BJ (cell line): ENCODE results near the gene FBXW12. TPM values are rescaled to one million over a fixed set of nuclear protein-coding genes. Genes with fewer than 3 reads are reported as not detected.

Source experiments
- CTCF ChIA-PET: fragments of 350-600 bp; formaldehyde crosslinking; extraction: SDS; loops from one replicate; lab custom pipeline; 2021; ENCODE audit warnings: antibody characterized with exemption, inconsistent platforms; lab: Yijun Ruan, JAX
- POLR2A ChIA-PET: fragments of 300-600 bp; sonication (Branson Sonifier 250); formaldehyde crosslinking; extraction: SDS; loops from one replicate; lab custom pipeline; 2021; ENCODE audit warnings: antibody characterized with exemption; lab: Charles Lee
- DNase-seq: peaks from one replicate; pipeline ENCODE4 v3.0.0-alpha.2; 2011; ENCODE audit warnings: low read depth
- H3K27me3 ChIP-seq: 2 replicates; pipeline ENCODE4 v1.6.0; 2011; ENCODE audit warnings: low read length; ENCODE audit not compliant: control insufficient read depth, insufficient read depth
- H3K36me3 ChIP-seq: 2 replicates; pipeline ENCODE4 v1.5.1; 2011; ENCODE audit warnings: low read length; ENCODE audit not compliant: control insufficient read depth, insufficient read depth
- H3K4me3 ChIP-seq: 2 replicates; pipeline ENCODE4 v1.5.1; 2011; ENCODE audit warnings: low read depth, mild to moderate bottlenecking, control low read depth, low read length
- CTCF ChIP-seq: IDR thresholded peaks from 2 replicates; pipeline ENCODE4 v1.5.1; 2011; ENCODE audit warnings: low read depth, mild to moderate bottlenecking, control low read depth, inconsistent platforms, low read length, moderate library complexity; ENCODE audit not compliant: insufficient read depth
- polyA plus RNA-seq: library from polyadenylated mRNA; depleted of rRNA; stranded (reverse); fragments of >200 nt; gene quantifications from 2 replicates; pipeline ENCODE4 v1.2.3, GENCODE V29; 2011

FBXW12 gene
- polyA plus RNA-seq, 1 experiment, result not detected

DNA sequence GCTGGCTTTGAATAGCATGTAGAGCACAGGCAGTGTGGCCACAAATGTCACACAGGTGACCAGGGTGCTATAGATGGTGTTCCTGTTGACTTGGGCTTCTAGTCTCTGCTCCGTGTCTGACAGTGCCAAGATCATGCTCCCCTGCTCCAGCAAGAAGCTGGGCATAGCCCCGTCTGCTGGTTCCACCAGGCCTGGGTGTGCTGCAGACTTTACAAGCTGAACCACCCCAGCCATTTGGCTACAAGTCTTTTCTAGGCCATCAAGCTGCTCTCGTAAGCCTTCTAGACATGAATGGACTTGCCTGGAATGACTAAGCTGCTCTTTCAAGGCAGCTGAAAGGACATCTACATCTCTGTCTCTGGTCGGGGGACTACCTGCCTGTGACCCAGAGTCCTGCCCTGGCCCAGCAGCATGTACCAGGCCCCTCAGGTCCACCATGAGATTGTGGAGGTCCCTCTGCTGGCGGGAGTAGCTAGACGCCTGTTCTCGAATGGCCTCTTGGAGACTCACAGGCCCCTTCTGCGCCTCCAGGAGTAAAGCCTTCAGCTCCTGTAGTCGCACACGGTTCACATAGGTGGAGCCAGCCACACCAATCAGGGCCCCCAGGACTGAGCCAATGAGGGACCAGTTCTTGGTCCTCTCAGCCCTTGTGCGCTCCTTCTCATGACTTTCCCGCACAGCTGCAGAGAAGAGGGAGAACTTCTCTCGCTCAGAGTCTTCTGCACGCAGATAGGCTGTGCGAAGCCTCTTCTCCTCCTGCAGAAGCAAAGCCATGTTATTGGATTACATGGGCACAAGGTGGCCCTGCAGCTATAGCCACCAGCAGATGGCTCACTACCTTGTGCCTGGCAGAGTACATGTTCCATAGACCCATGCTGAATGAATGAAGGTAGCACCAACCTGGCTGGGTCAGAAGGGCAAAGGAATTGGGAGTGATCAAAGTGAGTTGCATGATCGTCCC, 60.7 kb downstream of the FBXW12 start:
- CTCF ChIA-PET, result interaction anchor here (0.6 to 7.6 kb wide), 9 partner anchors 9 to 200 kb away, joined by 3 to 263 read pairs (median 4); partner anchors contain the start of gene ATRIP
- no peaks in the 10 kb centered on the region for H3K27me3 ChIP-seq
- DNase-seq, result no peak
- 0 out of 2 replicates have a peak, but pooled peaks have one; percentile 13 for TF ChIP-seq CTCF
- POLR2A ChIA-PET, result no interaction called here
- H3K4me3 ChIP-seq, result no peak overlapping the region
- 0 out of 2 replicates have a peak, but pooled peaks cover 2% of the 10 kb centered on the region for H3K36me3 ChIP-seq

DNA sequence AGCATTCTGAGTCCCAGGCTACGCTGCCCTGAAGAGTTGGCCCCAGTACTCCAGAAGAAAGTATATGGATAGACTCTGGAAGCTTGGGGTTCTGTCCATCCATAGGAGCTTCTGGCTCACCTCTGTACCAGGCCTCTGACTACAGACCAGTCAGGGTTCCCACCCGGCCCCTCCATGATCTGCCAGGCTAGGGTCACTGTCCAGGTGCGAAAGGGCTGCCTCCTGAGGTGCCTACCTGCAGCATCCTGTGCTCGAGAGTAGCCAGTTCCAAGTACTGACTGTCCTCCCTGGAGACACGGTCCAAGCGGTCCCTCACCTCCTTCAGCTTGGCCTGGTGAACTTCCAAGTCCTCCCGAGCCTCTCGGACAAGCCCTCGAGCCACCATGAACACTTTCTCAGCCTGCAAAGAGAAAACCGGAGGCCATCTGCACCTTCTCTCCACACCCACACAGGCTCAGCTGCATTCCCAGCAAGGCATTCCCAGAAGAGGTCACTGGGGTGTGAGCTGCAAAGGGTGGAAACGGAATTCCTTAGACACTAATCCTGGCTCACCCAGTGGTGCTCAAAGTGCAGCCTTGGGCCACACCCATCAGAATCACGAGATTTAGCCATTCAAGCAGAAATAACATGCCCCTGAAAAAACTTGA, 61.6 kb downstream of the FBXW12 start:
- TF ChIP-seq CTCF, result no peak
- Histone ChIP-seq H3K27me3 (no peaks in the 10 kb centered on the region), H3K36me3 (0 out of 2 replicates have a peak, but pooled peaks cover 2% of the 10 kb centered on the region), H3K4me3 (no peak overlapping the region)
- ChIA-PET POLR2A (no interaction called here), CTCF (interaction anchor here (0.6 to 7.6 kb wide), 10 partner anchors 10 to 198 kb away, joined by 3 to 263 read pairs (median 7); partner anchors contain the start of gene ATRIP)
- DNase-seq, result no peak

GRCh38 chr3:48434591-48435222, 62.7 kb downstream of the FBXW12 start:
- no peak for TF ChIP-seq CTCF
- no peak for DNase-seq
- no peaks in the 10 kb centered on the region for H3K27me3 ChIP-seq
- ChIA-PET POLR2A (no interaction called here), CTCF (interaction anchor here (1.6 to 7.6 kb wide), 9 partner anchors 10 to 246 kb away, joined by 6 to 263 read pairs (median 37); partner anchors contain the start of genes ATRIP and CDC25A)
- H3K36me3 ChIP-seq, result 0 out of 2 replicates have a peak, but pooled peaks cover 2% of the 10 kb centered on the region
- no peak overlapping the region for H3K4me3 ChIP-seq

GRCh38 chr3:48435223-48435595, 63.2 kb downstream of the FBXW12 start:
- 0 out of 2 replicates have a peak, but pooled peaks cover 2% of the 10 kb centered on the region for H3K36me3 ChIP-seq
- ChIA-PET CTCF (interaction anchor here (0.7 to 7.6 kb wide), 36 partner anchors 10 to 246 kb away, joined by 3 to 263 read pairs (median 8); partner anchors contain the start of genes ATRIP, CAMP and CDC25A), POLR2A (no interaction called here)
- no peak for TF ChIP-seq CTCF
- no peak overlapping the region for H3K4me3 ChIP-seq
- no peaks in the 10 kb centered on the region for H3K27me3 ChIP-seq
- DNase-seq, result no peak
